D721Med (cell line): ENCODE measurements around the gene SCLT1.

Experiments
- DNase-seq: peaks from one replicate; pipeline ENCODE4 v3.0.0; 2011; ENCODE audit warnings: low spot score; ENCODE audit not compliant: insufficient read length
- FAIRE-seq: peaks from 2 replicates; lab custom pipeline; 2011; peaks lifted over from hg19 to GRCh38; lab: Jason Lieb, UNC
- TF ChIP-seq, protein P1 (sequence below): IDR thresholded peaks from 2 replicates; pipeline ENCODE4 v1.5.1; 2012; ENCODE audit warnings: mild to moderate bottlenecking, control low read depth; ENCODE audit not compliant: insufficient read depth; ENCODE audit errors: missing control alignments

SCLT1 gene

DNA sequence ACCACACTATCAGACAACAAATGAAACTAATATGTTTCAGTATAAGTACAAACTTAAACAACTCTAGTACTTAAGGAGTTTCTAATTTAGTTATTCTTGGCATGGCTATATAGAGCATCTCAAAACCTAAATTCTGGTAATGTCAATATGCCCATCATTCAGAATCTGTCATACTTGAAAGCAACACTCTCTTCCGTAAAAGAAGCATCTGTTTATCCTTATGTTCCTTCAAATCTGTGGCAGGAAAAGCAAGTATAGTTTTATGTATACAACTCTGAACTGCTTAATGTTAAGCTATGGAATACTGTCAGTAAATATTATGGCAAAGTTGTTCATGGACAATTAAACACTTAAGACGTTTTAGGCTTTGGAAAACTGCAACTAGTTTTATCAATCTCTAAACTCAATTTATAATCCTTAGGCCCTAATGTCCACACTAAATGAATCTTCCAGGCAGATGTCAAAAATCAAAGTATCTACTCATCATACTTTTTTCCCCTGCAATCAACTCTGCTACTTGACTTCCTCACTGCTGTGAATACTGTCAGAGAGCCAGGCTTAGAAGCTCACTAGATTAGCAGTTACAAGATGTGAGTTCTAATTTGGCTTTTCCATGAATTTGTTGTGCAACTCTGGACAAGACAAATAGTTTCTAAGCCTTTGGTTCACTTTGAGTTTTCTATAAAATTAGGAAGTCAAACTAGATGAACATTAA lies 109.4 kb downstream of the SCLT1 start:
- TF ChIP-seq, protein P1, sequence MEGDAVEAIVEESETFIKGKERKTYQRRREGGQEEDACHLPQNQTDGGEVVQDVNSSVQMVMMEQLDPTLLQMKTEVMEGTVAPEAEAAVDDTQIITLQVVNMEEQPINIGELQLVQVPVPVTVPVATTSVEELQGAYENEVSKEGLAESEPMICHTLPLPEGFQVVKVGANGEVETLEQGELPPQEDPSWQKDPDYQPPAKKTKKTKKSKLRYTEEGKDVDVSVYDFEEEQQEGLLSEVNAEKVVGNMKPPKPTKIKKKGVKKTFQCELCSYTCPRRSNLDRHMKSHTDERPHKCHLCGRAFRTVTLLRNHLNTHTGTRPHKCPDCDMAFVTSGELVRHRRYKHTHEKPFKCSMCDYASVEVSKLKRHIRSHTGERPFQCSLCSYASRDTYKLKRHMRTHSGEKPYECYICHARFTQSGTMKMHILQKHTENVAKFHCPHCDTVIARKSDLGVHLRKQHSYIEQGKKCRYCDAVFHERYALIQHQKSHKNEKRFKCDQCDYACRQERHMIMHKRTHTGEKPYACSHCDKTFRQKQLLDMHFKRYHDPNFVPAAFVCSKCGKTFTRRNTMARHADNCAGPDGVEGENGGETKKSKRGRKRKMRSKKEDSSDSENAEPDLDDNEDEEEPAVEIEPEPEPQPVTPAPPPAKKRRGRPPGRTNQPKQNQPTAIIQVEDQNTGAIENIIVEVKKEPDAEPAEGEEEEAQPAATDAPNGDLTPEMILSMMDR: no peak
- FAIRE-seq (peak; percentile 82), DNase-seq (no peak)

DNA sequence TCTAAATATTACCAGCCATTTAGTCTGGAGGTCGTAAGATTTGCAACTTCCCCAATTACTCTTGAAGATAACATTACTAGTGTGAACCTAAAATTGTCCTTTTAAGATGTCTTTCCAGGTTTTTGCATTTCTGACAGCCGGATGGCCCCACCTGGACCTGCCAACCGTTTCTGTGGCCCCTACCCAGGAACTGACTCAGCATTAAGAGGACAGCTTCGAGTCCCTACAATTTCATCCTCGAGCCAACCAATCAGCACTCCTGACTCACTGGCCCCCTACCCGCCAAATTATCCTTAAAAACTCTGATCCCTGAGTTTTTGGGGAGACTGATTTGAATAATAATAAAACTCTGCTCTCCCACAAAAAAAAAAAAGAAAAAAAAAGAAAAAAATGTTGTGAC lies 112.0 kb downstream of the SCLT1 start:
- TF ChIP-seq, protein P1: no peak
- no peak for FAIRE-seq
- DNase-seq: no peak

DNA sequence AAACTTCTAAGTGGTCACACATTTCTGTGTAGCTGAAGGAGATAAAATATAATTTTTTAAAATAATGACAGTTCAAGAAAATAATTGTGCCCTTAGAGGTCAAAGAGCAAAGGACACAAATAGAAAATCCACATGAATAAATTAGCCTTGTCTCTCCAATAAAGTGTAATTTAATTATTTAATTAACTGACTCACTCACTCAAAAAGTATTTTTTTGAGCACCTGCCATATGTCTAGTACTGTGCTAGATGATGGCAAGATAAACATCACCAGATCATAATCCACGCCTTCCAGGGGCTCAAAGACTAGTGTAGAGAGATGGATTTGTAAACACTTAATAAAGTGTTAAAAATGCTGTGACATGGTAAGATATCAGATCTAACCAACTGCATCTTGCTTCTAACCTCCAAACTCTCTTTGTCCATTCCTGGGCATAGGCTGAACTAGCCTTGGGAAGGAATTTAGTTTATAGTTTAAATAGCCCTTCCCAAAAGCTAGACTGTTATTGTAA lies 112.5 kb downstream of the SCLT1 start:
- DNase-seq: no peak
- TF ChIP-seq, protein P1: no peak
- FAIRE-seq: no peak

DNA sequence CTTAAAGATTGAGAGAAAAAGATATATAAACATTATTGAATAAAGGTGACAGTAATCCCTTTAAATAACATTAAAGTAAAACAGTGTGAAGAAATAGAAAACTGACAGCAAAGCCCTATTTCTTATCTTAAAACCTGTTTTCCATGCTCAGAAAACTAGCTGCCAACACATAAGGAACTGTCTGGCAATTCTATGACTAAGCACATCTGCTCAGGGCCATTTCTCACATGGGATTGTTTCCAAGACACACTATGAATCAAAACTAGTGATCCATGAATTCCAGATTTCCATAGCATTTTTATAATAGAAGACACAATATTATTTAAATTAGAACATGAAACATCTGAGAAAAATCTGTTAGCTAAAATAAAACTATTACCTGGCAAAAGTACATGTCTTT lies 113.4 kb downstream of the SCLT1 start:
- TF ChIP-seq, protein P1: no peak
- FAIRE-seq (no peak), DNase-seq (no peak)

DNA sequence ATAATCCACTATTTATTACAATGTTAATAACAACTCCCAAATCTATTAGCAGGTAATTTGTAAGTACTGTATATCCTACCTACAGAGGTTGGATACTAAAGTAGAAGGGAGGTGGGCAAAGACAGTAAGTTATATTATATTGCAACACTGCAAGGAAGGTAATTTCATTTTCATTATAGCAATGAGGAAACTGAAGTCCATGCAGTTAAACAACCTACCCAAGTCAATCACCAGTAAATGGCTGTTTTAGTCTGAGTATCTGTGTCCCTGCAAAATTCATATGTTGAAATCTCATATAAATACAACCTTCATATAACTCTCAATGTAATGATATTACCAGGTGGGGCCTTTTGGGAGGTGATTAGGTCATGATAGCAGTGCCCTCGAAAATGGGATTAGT lies 114.4 kb downstream of the SCLT1 start:
- FAIRE-seq: no peak
- no peak for DNase-seq
- TF ChIP-seq, protein P1: no peak

DNA sequence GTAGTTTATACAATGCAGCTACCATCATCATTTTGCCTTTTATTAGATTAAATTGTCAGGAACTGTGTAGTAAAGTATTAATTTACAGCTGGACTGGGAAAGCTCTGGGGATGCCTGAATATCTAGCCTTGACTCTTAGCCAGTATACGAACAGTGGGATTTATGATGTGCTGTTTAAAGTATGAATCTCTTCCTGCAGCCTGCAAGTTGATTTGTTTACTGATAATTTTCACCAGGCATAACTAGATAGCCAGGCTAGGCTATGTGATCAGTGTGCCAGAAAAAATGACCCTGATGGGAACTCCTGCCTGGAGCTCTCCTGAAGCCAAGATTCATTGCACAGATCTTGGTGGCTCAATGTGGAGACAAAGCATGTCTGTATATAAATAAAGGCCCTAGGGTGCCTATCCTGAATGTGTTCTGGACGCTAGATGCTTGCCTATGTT lies 119.2 kb downstream of the SCLT1 start:
- FAIRE-seq (no peak), DNase-seq (no peak)
- TF ChIP-seq, protein P1: no peak

DNA sequence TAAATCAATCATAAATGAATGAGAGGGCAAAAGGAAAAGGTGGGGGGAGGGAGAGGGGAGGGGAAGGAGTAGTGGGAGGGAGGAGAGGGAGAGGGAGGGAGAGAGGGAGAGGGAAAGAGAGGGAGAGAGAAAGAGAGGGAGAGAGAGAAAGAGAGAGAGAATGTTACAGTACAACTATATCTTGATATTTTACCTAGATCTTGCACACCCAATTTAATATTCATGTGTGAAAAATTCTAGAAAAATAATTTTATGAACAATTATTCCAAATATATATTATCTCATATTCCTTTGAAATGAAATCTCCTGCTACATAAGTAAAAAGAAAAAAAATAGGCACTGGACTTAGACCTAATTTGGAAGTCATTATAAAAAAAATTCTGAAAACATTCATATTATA lies 120.0 kb downstream of the SCLT1 start:
- no peak for DNase-seq
- FAIRE-seq: no peak
- TF ChIP-seq, protein P1: no peak
